Mucosa of stomach (tissue), 1 donor: ENCODE results near the gene UXT.
"Not testable (repeated sequence)": the region's sequence is repeated elsewhere in the genome, so short reads cannot be mapped to it uniquely, and the experiment has no call there.

Experiments
- H3K27me3 ChIP-seq: one replicate; pipeline ENCODE4 v1.7.0; 2013; ENCODE audit warnings: mild to moderate bottlenecking, low read length; ENCODE audit not compliant: control insufficient read depth, insufficient read depth
- H3K36me3 ChIP-seq: one replicate; pipeline ENCODE4 v1.7.0; 2013; ENCODE audit warnings: low read length; ENCODE audit not compliant: control insufficient read depth, insufficient read depth
- H3K4me1 ChIP-seq: one replicate; pipeline ENCODE4 v1.7.0; 2013; ENCODE audit warnings: mild to moderate bottlenecking, low read length; ENCODE audit not compliant: control insufficient read depth, insufficient read depth
- H3K4me3 ChIP-seq: one replicate; pipeline ENCODE4 v1.7.0; 2013; ENCODE audit warnings: low read length
- H3K9ac ChIP-seq: one replicate; pipeline ENCODE4 v1.7.0; 2013; ENCODE audit warnings: mild to moderate bottlenecking, low read length, moderate library complexity
- H3K9me3 ChIP-seq: one replicate; pipeline ENCODE4 v1.7.0; 2013; ENCODE audit warnings: mild to moderate bottlenecking, low read length, moderate library complexity; ENCODE audit not compliant: control insufficient read depth
- donor health status: Pancreatic carcinoma.

UXT gene, protein sequence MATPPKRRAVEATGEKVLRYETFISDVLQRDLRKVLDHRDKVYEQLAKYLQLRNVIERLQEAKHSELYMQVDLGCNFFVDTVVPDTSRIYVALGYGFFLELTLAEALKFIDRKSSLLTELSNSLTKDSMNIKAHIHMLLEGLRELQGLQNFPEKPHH

DNA sequence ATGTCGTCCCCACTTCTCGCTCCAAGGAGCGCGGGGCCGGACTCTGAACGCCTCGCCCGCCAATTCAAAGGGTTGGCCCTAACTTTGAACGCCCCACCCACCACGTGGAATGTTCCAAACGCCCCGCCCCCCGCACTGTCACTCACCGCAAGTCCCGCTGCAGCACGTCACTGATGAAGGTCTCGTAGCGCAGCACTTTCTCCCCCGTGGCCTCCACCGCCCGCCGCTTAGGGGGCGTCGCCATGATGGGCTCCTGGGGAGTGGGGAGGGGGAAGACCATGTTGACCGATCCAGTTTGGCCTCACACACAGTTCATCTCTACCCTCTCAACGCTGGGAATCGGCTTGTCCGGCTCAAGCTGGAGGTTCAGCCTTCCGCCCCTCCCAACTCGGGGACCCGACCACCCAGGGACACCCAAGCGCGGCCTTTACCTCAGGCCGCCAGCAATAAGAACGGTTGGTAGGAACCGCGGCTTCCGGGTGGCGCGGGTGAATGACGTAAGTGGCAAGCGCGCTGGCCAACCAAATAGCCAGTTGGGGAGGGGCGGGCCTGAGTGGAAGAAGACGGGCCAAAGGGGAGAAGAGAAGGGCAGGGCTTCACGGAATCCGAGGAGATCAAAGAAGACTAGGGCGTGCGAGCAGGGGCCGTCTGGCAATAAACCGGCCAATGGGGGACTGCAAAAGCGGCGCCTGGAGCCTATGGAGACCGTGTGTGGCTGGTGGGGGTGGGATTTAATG, at the start of gene UXT:
Gene UXT (minus strand): TSS at position 497 of the 737 bp plus-strand sequence. CDS start 253 bp downstream, at position 244.
- Histone ChIP-seq H3K9me3 (no peaks in the 10 kb centered on the region), H3K4me1 (no peaks in the 10 kb centered on the region), H3K27me3 (no peaks in the 10 kb centered on the region), H3K4me3 (peak within 1 kb of the TSS; percentile 84), H3K9ac (peak within 1 kb of the TSS; percentile 95), H3K36me3 (no peaks in the 10 kb centered on the region)

DNA sequence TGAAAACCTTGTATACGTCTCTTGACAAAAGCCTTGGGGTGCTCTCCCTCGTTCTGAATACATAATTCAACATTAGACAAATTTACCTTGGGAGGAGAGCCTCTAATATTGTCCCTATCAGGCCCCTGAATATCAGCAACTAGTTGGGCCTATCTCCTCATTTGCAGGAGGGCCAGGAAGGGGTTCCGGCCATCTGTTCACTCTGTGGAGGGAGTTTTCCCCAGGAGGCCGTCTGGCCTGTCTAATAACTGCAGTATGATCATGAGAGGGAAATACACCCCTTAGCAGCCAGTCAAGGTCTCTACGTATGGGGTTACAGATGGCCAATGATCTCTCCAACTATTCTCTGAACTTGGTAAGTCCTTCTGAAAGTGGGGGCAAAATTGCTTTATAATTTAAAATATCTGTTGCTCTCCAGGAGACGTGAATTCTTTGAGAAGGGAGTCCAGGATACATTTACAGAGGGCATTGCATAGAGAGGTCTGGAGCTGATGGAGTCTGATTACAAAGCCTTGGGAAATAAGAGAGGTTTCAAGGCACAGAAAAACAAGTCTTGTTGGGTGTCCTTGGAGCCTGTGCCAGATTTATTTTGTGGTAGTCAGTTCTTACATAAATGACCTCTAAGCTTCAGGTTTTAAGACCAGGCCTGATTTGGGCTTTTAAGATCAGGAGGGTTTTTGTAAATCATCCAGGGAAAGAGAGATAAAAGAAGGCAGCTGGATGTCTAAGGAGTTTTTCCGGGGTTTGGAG, 48.2 kb upstream of the UXT start:
- Histone ChIP-seq H3K9me3 (no peaks in the 10 kb centered on the region), H3K4me1 (no peaks in the 10 kb centered on the region), H3K27me3 (no peaks in the 10 kb centered on the region), H3K36me3 (no peaks in the 10 kb centered on the region), H3K9ac (no peak overlapping the region), H3K4me3 (no peak overlapping the region)

DNA sequence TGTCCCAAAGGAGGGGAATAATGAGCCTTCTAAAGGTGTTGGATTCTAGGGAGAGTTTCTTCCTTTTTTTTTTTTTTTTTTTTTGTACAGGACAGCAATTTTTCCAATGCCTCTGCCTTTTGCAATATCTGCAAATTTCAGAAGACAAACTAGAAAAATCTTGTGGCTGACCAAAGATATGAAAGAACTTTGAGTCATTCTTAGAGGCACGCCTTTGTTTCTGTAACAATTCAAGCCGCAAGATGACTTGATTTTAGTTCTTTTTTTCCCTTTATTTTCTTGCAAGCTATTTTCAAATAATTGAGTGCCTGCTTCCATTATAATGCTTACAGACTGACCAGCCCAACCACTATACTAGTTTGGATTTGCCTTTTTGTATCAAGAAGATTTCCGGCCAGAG, 47.6 kb upstream of the UXT start:
- Histone ChIP-seq H3K9me3 (no peaks in the 10 kb centered on the region), H3K4me3 (no peak overlapping the region), H3K36me3 (no peaks in the 10 kb centered on the region), H3K9ac (no peak overlapping the region), H3K27me3 (no peaks in the 10 kb centered on the region), H3K4me1 (no peaks in the 10 kb centered on the region)

DNA sequence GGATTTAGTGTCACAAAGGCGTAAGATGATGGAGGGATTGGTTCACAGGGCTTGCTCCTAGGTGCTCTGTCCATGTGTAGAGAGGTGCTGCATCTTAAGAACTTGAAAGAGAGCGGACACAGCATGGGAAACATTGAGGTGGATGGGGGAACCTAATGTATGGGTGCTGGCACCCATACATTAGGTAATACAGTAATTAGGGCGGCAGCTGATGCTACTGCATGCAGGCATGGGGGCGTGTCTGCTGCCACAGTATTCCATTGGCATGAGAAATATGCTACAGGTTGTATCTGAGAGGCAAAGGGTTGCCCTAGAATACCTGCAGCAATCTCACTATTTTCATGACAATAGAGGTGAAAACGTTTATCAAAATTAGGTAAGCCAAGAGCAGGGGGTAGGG, 45.8 kb upstream of the UXT start:
- H3K4me1 ChIP-seq: no peaks in the 10 kb centered on the region
- H3K27me3 ChIP-seq: no peaks in the 10 kb centered on the region
- H3K4me3 ChIP-seq: no peak overlapping the region
- H3K9ac ChIP-seq: no peak overlapping the region
- no peaks in the 10 kb centered on the region for H3K9me3 ChIP-seq
- no peaks in the 10 kb centered on the region for H3K36me3 ChIP-seq

DNA sequence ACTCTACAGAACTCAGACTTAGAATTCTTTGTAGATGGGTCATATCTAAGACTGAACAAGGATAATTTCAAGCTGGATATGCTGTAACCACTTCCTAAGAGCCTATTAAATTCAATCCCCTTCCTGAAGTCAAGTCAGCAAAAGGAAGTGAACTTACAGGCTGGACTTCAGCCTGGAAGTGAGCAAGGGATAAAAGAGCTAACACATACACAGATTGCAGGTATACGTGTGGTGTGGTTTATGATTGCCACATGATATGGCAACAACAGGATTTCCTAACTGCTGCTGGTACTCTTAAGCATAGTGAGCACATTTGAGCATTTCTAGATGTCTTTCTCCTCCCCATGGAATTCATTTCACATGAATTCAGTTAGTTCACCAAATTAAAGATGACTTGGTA, 38.2 kb upstream of the UXT start:
- no peak overlapping the region for H3K9ac ChIP-seq
- H3K4me3 ChIP-seq: no peak overlapping the region
- no peaks in the 10 kb centered on the region for H3K27me3 ChIP-seq

DNA sequence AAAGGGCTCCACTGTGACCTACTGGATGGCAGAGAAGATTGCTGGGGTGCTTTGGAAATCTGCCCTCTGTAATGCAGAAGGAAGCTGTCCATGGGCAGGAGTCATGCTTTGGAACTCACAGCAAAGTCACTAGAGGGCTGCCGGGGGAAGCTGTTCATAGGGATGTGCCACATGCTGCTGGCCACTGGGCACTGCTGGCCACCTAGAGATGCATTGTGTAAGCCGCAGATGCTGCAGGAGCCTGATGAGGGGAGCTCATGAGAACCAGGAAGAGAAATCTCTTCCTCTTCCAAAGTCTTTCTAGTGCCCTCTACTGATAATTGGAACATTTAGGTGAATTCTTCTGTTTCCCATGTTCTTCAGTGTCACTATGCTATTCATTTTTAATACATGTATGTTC, 31.2 kb upstream of the UXT start:
- Histone ChIP-seq H3K4me1 (no peaks in the 10 kb centered on the region), H3K9me3 (no peaks in the 10 kb centered on the region), H3K27me3 (no peaks in the 10 kb centered on the region), H3K36me3 (no peaks in the 10 kb centered on the region), H3K4me3 (no peak overlapping the region), H3K9ac (no peak overlapping the region)

More for the DNA sequence above, 38.2 kb upstream of the UXT start:
- Histone ChIP-seq H3K4me1 (no peaks in the 10 kb centered on the region), H3K9me3 (no peaks in the 10 kb centered on the region), H3K36me3 (no peaks in the 10 kb centered on the region)

DNA sequence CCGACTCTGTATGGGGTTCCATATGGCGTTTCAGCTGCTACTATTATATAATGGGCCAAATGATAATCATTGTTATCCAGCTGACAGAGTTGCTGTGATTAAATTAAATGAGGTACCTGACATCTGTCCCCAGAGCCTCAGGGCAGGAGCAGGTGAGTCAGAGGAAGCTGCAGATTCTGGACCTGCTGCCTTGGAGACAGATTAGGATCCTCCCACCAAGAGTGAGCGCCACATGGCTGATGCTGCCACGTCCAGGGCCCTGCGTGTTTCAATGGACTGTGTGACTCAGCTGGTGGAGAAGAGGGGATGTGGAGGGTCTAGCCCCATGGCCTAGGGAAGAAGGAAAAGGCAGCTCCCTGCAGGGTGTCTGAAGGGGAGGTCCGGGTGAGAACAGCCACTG, 28.3 kb upstream of the UXT start:
- H3K9me3 ChIP-seq: no peaks in the 10 kb centered on the region
- no peak overlapping the region for H3K4me3 ChIP-seq
- H3K27me3 ChIP-seq: no peaks in the 10 kb centered on the region
- H3K9ac ChIP-seq: no peak overlapping the region
- H3K36me3 ChIP-seq: no peaks in the 10 kb centered on the region
- H3K4me1 ChIP-seq: no peaks in the 10 kb centered on the region

DNA sequence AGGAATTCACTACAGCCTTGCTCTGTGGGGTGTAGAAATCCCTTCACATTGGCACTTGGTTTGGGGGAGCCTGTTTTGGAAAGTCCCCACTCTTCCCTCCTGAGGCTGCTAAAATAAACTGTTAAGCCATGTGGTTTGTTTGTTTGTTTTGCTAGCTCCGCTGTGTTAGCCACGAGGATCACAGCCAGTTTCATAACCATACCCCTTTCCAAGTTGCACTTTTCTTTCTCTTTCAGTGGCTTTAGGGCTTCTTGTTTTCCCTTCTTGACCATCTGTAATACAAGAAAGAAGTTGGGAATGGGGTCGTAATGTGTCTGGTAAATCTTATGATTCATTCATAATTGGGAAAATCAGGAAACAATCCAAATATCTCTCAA, 24.8 kb upstream of the UXT start:
- Histone ChIP-seq H3K36me3 (no peaks in the 10 kb centered on the region), H3K4me3 (no peak overlapping the region), H3K9me3 (no peaks in the 10 kb centered on the region), H3K4me1 (no peaks in the 10 kb centered on the region), H3K27me3 (no peaks in the 10 kb centered on the region), H3K9ac (no peak overlapping the region)

DNA sequence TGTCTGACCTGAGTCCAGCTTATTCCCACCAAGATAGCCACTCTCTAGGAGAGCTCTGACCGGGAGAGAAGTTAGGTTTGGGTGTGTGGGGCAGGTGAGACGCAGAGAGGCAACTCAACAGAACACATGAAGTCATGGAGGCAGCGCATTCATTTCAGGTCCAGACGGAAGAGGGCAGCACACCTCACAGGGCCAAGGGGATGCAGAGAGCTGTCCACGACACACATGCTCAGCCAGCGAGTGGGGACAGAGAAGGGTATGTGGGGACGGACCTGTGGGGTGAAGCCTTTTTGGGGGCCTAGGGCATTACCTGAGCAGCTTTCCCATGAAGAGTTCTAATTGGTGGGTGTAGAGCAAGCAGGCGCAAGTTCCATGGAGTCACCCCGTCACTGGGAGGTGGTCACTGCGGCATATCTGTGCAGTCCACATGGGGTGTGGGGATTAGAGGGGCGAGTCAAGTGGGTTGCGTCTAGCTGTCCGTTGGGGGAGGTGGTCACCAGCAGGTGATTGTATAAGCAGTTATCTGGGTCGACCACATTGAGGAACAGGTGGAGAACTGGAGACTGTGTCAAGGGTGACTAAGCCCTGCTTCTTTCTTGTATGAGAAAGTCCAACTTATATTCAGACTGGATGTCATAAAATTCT, 24.3 kb upstream of the UXT start:
- Histone ChIP-seq H3K9ac (no peak overlapping the region), H3K27me3 (no peaks in the 10 kb centered on the region), H3K4me3 (no peak overlapping the region), H3K4me1 (no peaks in the 10 kb centered on the region), H3K9me3 (no peaks in the 10 kb centered on the region), H3K36me3 (no peaks in the 10 kb centered on the region)

DNA sequence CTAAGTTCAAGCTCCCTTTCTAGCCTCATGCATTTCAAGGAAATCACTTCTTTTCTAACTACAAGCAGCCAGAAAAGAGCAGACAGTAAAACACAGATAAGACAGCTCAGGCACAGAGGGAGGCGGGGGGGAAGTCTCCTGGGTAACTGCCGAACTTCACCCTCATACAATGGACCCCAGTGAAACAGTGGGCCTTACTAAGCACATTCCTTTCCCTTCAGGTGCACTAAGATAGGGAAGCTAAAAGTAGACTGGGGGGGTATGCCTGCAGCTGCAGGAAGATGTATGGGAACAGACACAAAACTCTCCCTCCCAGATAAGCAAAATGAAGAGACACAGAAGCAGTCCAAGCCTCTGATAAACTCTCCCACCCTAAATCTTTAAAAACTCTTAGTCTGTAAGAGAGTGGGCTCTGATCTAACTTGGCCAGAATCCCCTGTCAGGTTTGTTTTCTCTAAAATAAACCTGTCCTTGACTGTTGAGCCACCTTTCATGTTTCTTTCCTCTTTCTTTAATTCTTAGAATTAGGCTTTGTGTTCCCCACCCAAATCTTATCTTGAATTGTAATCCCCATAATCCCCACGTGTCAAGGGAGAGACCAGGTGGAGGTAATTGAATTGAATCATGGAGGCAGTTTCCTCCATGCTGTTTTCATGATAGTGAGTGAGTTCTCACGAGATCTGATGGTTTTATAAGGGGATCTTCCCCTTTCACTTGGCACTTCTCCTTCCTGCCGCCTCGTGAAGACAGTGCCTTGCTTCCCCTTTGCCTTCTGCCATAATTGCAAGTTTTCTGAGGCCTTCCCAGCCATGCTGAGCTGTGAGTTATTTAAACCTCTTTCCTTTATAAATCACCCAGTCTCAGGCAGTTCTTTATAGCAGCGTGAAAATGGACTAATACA, 17.2 kb upstream of the UXT start:
- H3K4me1 ChIP-seq, H3K4me3 ChIP-seq, H3K36me3 ChIP-seq, H3K27me3 ChIP-seq, H3K9me3 ChIP-seq, H3K9ac ChIP-seq: not testable (repeated sequence)

DNA sequence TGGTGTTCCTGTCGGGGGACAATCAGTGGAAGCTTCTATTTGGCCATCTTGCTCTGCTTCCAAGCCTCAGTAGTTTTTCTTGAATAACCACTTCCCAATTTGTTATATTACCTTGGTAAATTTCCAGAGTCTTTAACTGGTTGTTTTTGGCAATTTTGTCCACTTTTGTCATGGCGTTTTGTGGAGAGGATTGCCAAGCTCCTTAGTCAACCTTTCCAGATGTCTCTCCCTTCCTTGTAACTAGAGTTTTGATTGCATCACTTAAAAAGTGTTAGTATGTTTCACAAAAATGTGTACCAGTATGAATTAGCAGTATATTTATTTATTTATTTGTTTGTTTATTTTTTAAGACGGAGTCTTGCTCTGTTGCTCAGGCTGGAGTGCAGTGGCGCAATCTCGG, 15.8 kb upstream of the UXT start:
- no peak overlapping the region for H3K9ac ChIP-seq
- no peaks in the 10 kb centered on the region for H3K4me1 ChIP-seq
- H3K27me3 ChIP-seq: no peaks in the 10 kb centered on the region
- no peaks in the 10 kb centered on the region for H3K9me3 ChIP-seq
- H3K36me3 ChIP-seq: no peaks in the 10 kb centered on the region
- no peak overlapping the region for H3K4me3 ChIP-seq
